Osteoblast (primary cell): ENCODE data around the gene CDCA4. TPM values are rescaled to one million over a fixed set of nuclear protein-coding genes. Genes with fewer than 3 reads are reported as not detected.
A peak's percentile ranks its signal among the peaks of the same experiment; 100 is the strongest.

Experiments used
- DNase-seq: peaks from one replicate; pipeline ENCODE4 v3.0.0; 2011; ENCODE audit warnings: low spot score, mixed read lengths; ENCODE audit not compliant: insufficient read length; ENCODE audit errors: missing footprints
- H2AFZ ChIP-seq: 2 replicates; pipeline ENCODE4 v1.6.0; 2011; ENCODE audit warnings: mild to moderate bottlenecking, low read length
- H3K27ac ChIP-seq: 2 replicates; pipeline ENCODE4 v1.5.1; 2011; ENCODE audit warnings: mild to moderate bottlenecking, low read depth, low read length, moderate library complexity
- H3K27me3 ChIP-seq: 2 replicates; pipeline ENCODE4 v1.6.0; 2012; ENCODE audit warnings: mild to moderate bottlenecking, control low read depth, inconsistent platforms, low read length, moderate library complexity; ENCODE audit not compliant: insufficient read depth
- H3K36me3 ChIP-seq: 2 replicates; pipeline ENCODE4 v1.5.1; 2011; ENCODE audit warnings: mild to moderate bottlenecking, low read length, control low read depth, moderate library complexity; ENCODE audit not compliant: insufficient read depth
- H3K4me1 ChIP-seq: 2 replicates; pipeline ENCODE4 v1.5.1; 2011; ENCODE audit warnings: mild to moderate bottlenecking, low read length, control low read depth, moderate library complexity; ENCODE audit not compliant: insufficient read depth
- H3K4me2 ChIP-seq: 2 replicates; pipeline ENCODE4 v1.6.0; 2011; ENCODE audit warnings: mild to moderate bottlenecking, low read length; ENCODE audit not compliant: insufficient read depth
- H3K4me3 ChIP-seq: fragments of 200-600 bp; sonication (generic); 3 replicates; pipeline ENCODE4 v1.5.1; 2012; ENCODE audit warnings: mild to moderate bottlenecking, low read length, inconsistent platforms; ENCODE audit not compliant: insufficient read depth
- H3K79me2 ChIP-seq: 2 replicates; pipeline ENCODE4 v1.6.0; 2012; ENCODE audit warnings: mild to moderate bottlenecking, low read length, control low read depth, inconsistent platforms; ENCODE audit not compliant: insufficient read depth
- H3K9me3 ChIP-seq: 2 replicates; pipeline ENCODE4 v1.5.1; 2011; ENCODE audit warnings: low read depth, low read length, control low read depth
- H4K20me1 ChIP-seq: 2 replicates; pipeline ENCODE4 v1.6.0; 2012; ENCODE audit warnings: mild to moderate bottlenecking, low read length, control low read depth; ENCODE audit not compliant: insufficient read depth
- total RNA-seq: library from RNA; depleted of rRNA; stranded (reverse); fragments of >200 nt; gene quantifications from 2 replicates; pipeline ENCODE4 v1.2.3, GENCODE V29; 2012
- TF ChIP-seq, protein P1 (sequence below): IDR thresholded peaks from 2 replicates; pipeline ENCODE4 v1.5.1; 2011; ENCODE audit warnings: mild to moderate bottlenecking, low read depth, low read length, moderate library complexity; ENCODE audit errors: extremely low read depth

The CDCA4 gene
- total RNA-seq, 1 donor: 13.8 TPM

DNA sequence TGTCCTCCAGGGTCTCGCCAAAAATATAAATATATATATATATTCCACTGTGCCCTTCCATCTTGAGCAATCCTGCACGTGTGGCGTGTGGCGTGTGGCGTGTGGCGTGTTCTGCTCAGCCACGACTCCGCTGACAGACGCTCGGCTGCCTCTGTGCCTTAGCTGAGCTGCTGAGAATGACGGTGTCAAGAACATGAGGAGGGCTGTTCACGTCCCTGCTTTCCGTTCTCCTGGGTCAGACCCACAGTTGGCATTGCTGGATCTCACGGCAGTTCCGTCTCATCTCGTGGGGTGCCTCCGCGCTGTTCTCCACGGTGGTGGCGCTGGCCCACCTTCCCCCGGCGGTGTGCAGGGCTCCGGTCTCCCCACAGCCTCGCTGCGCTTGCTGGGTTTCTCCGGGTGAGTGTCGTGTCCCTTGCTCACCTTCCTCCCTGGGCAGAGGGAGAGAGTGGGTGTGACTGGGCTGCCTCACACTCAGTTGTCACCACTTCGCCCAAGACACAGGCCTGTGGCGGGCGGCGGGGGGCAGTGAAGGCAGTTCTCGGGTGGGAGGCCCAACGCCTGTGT, 34.9 kb upstream of the CDCA4 start:
- H2AFZ ChIP-seq: no peak overlapping the region

DNA sequence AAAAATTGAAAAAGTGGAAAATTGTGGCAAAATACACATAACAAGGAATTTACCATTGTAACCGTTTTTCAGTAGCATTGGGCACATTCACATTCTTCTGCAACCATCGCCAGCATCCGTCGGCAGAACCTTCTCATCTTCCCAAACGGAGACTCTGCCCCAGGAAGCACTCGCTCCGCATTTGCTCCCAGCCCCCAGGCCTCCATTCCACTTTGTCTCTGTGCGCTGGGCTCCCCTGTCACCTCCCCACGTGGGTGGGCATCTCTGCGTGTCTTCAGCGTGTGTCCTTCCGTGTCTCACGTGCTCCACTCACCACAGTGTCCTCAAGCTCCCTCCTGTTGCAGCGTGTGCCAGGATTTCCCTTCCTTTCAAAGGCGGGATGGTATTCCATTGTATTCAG, 34.5 kb upstream of the CDCA4 start:
- Histone ChIP-seq H3K36me3 (no peaks in the 10 kb centered on the region), H3K4me1 (no peaks in the 10 kb centered on the region), H3K4me2 (no peak overlapping the region), H3K4me3 (no peak overlapping the region), H2AFZ (no peak overlapping the region), H3K79me2 (no peaks in the 10 kb centered on the region), H3K27ac (no peak overlapping the region), H4K20me1 (no peaks in the 10 kb centered on the region), H3K27me3 (no peaks in the 10 kb centered on the region), H3K9me3 (no peaks in the 10 kb centered on the region)
- DNase-seq: peak; percentile 66
- TF ChIP-seq, protein P1, sequence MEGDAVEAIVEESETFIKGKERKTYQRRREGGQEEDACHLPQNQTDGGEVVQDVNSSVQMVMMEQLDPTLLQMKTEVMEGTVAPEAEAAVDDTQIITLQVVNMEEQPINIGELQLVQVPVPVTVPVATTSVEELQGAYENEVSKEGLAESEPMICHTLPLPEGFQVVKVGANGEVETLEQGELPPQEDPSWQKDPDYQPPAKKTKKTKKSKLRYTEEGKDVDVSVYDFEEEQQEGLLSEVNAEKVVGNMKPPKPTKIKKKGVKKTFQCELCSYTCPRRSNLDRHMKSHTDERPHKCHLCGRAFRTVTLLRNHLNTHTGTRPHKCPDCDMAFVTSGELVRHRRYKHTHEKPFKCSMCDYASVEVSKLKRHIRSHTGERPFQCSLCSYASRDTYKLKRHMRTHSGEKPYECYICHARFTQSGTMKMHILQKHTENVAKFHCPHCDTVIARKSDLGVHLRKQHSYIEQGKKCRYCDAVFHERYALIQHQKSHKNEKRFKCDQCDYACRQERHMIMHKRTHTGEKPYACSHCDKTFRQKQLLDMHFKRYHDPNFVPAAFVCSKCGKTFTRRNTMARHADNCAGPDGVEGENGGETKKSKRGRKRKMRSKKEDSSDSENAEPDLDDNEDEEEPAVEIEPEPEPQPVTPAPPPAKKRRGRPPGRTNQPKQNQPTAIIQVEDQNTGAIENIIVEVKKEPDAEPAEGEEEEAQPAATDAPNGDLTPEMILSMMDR: no peak

More for the DNA sequence above, 34.9 kb upstream of the CDCA4 start:
- H4K20me1 ChIP-seq: no peaks in the 10 kb centered on the region
- TF ChIP-seq, protein P1: no peak
- H3K9me3 ChIP-seq: no peaks in the 10 kb centered on the region
- no peaks in the 10 kb centered on the region for H3K27me3 ChIP-seq
- H3K27ac ChIP-seq: no peak overlapping the region
- H3K36me3 ChIP-seq: no peaks in the 10 kb centered on the region
- H3K4me1 ChIP-seq: no peaks in the 10 kb centered on the region
- H3K4me3 ChIP-seq: no peak overlapping the region
- no peaks in the 10 kb centered on the region for H3K79me2 ChIP-seq
- peak; percentile 35 for DNase-seq
- no peak overlapping the region for H3K4me2 ChIP-seq

DNA sequence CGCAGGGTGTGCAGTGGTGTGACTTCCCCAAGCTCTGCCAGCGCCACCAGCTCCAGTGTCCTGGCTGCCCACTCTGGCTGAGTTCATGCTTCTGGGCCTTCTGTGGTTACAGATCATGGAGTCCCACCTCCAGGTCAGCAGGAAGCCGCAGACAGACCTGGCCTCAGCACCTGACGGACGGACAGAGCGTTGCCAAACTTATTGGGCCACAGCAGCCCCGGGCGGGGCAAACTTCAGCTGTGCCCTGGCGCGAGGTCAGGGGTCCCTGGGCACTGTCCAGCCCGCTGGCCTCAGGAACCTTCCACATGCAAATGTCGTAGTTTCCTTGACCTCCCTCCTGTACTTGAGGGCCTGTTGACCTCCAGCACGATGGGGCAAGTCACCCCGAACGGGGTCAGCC, 33.1 kb upstream of the CDCA4 start:
- no peaks in the 10 kb centered on the region for H3K9me3 ChIP-seq
- H2AFZ ChIP-seq: no peak overlapping the region
- TF ChIP-seq, protein P1: no peak
- H3K4me1 ChIP-seq: no peaks in the 10 kb centered on the region
- H3K36me3 ChIP-seq: no peaks in the 10 kb centered on the region
- no peak overlapping the region for H3K4me3 ChIP-seq
- H3K27ac ChIP-seq: no peak overlapping the region
- DNase-seq: peak; percentile 25
- no peaks in the 10 kb centered on the region for H3K79me2 ChIP-seq
- H3K4me2 ChIP-seq: no peak overlapping the region
- no peaks in the 10 kb centered on the region for H4K20me1 ChIP-seq
- H3K27me3 ChIP-seq: no peaks in the 10 kb centered on the region

DNA sequence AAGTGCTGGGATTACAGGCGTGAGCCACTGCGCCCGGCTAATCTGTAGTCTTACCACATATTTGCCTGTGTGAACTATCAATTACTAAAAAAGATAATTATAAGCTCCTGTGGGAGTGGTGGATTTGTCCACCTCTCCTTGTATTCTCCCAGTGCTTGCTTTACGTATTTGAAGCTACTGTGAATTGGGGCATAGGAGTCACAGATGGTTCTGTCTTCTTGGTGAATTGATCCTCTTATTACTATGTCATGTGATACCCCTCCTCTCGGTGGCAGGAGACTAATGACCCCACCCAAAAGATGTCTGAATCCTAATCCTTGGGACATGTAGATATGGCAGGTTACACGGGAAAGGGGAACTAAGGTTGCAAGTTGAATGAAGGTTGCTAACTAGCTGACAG, 32.5 kb upstream of the CDCA4 start:
- H3K4me1 ChIP-seq: no peaks in the 10 kb centered on the region
- no peak overlapping the region for H3K4me3 ChIP-seq
- peak; percentile 32 for DNase-seq
- no peaks in the 10 kb centered on the region for H3K79me2 ChIP-seq
- no peak overlapping the region for H3K4me2 ChIP-seq
- H3K9me3 ChIP-seq: no peaks in the 10 kb centered on the region
- no peak overlapping the region for H2AFZ ChIP-seq
- TF ChIP-seq, protein P1: no peak
- H3K36me3 ChIP-seq: no peaks in the 10 kb centered on the region
- no peaks in the 10 kb centered on the region for H4K20me1 ChIP-seq
- H3K27ac ChIP-seq: no peak overlapping the region
- H3K27me3 ChIP-seq: no peaks in the 10 kb centered on the region
